A549 (cell line): ENCODE data around the gene VRK2.

Experiments
- CEBPB ChIP-seq, 2 experiments: fragments of >200 bp in 1 of 2; sonication (Bioruptor Twin) in 1 of 2; formaldehyde crosslinking in 1 of 2; IDR thresholded peaks; 2 replicates each; pipeline ENCODE4 v1.6.1; 2012 to 2016
- CHD2 ChIP-seq: fragments of 150-350 bp; IDR thresholded peaks from 2 replicates; pipeline ENCODE4 v1.6.1; 2014; ENCODE audit warnings: low read length; ENCODE audit not compliant: partially characterized antibody
- JUN ChIP-seq, 2 experiments: fragments of >200 bp; sonication (Bioruptor Twin); formaldehyde crosslinking; IDR thresholded peaks; 2 replicates in 1 of 2; 3 replicates in 1 of 2; pipeline ENCODE4 v1.6.1; 2016 to 2017
- PHF8 ChIP-seq: fragments of 200-600 bp; sonication (generic); IDR thresholded peaks from 2 replicates; pipeline ENCODE4 v1.6.1; 2016; ENCODE audit warnings: low read depth, mild to moderate bottlenecking, antibody characterized with exemption, moderate library complexity, borderline replicate concordance
- POLR2A ChIP-seq: IDR thresholded peaks from 2 replicates; pipeline ENCODE4 v1.6.1; 2012; ENCODE audit warnings: mild to moderate bottlenecking, low read length
- RAD21 ChIP-seq, 2 experiments: fragments of >200 bp in 1 of 2; sonication (Bioruptor Twin) in 1 of 2; formaldehyde crosslinking in 1 of 2; IDR thresholded peaks in 1 of 2; conservative IDR thresholded peaks in 1 of 2; 2 replicates in 1 of 2; 3 replicates in 1 of 2; pipeline ENCODE4 v1.6.1; 2012 to 2018; ENCODE audit warnings: inconsistent platforms in 1 of 2
- RCOR1 ChIP-seq: fragments of 150-350 bp; IDR thresholded peaks from 2 replicates; pipeline ENCODE4 v1.6.1; 2014; ENCODE audit warnings: antibody characterized with exemption, low read length, low read depth
- RFX5 ChIP-seq: fragments of 450-650 bp; IDR thresholded peaks from 2 replicates; pipeline ENCODE4 v1.7.1; 2014; ENCODE audit warnings: antibody characterized with exemption, mild to moderate bottlenecking, moderate library complexity
- TF ChIP-seq, protein P1 (sequence below): fragments of >200 bp; sonication (Bioruptor Twin); formaldehyde crosslinking; IDR thresholded peaks from 3 replicates; pipeline ENCODE4 v1.5.1; 2016
- TF ChIP-seq, protein P2 (sequence below): IDR thresholded peaks from 2 replicates; pipeline ENCODE4 v1.6.1; 2012

DNA sequence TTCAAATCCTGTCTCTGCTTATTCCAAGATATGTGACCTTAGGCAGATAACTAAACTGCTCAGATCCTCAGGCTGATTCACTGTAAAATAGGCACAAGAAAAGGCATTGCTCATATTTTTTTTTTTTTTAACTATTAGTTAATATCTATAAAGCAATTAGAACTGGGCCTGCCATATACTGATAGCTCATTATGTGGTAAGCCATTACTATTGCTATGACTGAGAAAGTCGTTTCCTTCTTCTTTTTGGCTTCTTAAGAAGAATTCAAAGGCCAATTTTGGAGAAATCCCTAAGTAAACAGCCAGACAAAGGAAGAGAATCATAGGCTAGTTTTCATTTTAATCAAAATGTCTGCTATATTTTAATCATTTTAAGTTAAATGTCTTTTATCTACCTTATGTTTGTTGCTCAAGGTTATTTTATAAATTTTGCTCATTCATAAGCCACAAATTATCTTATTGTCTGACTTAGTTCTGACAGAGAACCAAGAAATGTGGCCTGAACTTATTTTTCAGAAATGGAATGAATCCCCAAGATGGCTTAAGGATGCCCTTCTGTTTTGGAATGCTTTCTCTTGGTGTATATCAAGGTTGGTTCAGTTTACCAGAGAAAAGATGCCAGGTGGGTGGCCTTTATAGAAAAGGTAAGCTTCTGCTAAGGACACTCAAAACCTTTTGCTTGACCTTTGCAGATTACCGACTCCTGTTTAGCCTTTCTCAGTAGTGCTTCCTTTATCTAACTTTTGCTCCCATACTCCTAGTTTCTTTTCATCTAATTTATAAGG, 21.3 kb upstream of the VRK2 start:
- TF ChIP-seq RFX5 (no peak), PHF8 (no peak), CEBPB (IDR thresholded peaks at IDR 0.05) (no peak), RAD21 (conservative IDR thresholded peaks at IDR 0.05 in 1 of 2, IDR thresholded peaks at IDR 0.05 in 1 of 2) (no peak), RCOR1 (no peak), CHD2 (no peak), JUN (IDR thresholded peaks at IDR 0.05) (no peak), POLR2A (no peak)
- TF ChIP-seq, protein P1, sequence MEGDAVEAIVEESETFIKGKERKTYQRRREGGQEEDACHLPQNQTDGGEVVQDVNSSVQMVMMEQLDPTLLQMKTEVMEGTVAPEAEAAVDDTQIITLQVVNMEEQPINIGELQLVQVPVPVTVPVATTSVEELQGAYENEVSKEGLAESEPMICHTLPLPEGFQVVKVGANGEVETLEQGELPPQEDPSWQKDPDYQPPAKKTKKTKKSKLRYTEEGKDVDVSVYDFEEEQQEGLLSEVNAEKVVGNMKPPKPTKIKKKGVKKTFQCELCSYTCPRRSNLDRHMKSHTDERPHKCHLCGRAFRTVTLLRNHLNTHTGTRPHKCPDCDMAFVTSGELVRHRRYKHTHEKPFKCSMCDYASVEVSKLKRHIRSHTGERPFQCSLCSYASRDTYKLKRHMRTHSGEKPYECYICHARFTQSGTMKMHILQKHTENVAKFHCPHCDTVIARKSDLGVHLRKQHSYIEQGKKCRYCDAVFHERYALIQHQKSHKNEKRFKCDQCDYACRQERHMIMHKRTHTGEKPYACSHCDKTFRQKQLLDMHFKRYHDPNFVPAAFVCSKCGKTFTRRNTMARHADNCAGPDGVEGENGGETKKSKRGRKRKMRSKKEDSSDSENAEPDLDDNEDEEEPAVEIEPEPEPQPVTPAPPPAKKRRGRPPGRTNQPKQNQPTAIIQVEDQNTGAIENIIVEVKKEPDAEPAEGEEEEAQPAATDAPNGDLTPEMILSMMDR = no peak
- TF ChIP-seq, protein P2, sequence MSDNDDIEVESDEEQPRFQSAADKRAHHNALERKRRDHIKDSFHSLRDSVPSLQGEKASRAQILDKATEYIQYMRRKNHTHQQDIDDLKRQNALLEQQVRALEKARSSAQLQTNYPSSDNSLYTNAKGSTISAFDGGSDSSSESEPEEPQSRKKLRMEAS = no peak
